Hindlimb muscle (tissue), 1 donor: ENCODE results near the gene NKX2-2. TPM values are rescaled to one million over a fixed set of nuclear protein-coding genes. Genes with fewer than 3 reads are reported as not detected.

Experiments
- DNase-seq: peaks from one replicate; pipeline ENCODE4 v3.0.0-alpha.2; 2013
- polyA plus RNA-seq: library from polyadenylated mRNA; unstranded; fragments of 120-200 nt; gene quantifications from one replicate; pipeline ENCODE4 v1.2.1, GENCODE V29; 2013; ENCODE audit not compliant: insufficient read length

The NKX2-2 gene
- polyA plus RNA-seq, 1 donor = not detected

GRCh38 chr20:21521596-21522480 lies 8.0 kb upstream of the NKX2-2 start:
- no peak for DNase-seq

DNA sequence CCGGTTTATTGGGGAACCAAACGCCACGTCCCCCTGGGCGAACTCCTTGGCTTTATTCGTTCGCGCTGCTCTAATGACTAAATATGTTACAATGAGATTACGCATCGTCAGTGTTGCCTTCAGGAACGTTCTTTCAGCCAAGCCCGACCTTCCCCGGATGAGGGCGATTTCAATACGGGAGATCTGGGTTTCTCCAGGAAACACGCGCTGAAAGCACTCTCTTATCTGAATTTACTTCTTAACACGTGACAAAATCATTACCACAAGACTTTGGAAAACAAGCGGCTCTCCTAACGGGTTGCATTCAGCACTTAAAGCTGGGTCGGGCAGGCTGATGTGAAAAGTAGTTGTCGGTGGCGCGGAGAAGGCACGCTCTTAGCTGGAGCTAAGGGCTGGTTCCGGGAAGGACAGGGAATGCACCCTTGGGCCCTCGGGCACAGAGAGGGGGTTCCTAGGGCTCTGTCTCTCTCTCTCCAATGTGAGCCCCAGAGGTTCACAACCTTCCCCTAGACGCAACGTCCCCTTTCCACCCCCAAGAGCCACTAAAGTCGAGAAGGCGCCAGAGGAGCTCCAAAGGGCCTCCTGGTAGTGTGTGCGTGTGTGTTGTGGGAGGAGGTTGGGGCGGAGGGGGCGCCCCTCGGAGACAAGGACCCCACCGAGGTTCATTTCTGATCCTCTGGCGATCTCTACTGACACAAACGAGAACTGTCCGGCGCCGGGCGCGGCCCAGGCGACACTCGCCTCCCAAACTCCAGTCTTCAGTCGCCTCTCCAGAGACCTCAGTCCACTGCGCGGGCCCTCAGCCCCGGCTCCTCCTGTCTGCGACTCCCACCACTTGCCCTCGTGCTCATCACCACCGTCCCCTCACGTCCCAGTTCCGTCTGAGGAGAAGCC lies 7.1 kb upstream of the NKX2-2 start:
- DNase-seq = no peak

DNA sequence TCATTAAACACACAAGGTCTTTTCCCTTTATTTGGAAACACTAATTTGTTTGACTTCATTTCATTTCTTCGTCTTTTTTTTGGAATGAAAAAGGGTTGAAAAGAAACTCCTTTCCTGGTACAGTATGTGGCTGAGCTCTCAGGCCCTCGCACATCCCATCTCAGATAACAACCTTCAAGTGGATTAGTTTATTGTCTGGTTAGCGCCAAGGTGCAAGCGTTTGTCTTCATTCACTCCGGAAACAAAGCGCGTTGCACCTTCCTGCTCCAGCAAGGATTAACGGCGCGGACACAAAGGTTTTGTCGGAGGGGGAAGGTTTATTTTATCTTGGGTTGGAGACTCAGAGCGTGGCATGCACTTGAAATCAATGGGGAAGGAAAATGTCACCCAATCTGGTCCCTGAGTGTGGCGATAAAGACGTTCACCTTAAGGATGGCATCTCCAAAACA lies 5.3 kb upstream of the NKX2-2 start:
- no peak for DNase-seq

DNA sequence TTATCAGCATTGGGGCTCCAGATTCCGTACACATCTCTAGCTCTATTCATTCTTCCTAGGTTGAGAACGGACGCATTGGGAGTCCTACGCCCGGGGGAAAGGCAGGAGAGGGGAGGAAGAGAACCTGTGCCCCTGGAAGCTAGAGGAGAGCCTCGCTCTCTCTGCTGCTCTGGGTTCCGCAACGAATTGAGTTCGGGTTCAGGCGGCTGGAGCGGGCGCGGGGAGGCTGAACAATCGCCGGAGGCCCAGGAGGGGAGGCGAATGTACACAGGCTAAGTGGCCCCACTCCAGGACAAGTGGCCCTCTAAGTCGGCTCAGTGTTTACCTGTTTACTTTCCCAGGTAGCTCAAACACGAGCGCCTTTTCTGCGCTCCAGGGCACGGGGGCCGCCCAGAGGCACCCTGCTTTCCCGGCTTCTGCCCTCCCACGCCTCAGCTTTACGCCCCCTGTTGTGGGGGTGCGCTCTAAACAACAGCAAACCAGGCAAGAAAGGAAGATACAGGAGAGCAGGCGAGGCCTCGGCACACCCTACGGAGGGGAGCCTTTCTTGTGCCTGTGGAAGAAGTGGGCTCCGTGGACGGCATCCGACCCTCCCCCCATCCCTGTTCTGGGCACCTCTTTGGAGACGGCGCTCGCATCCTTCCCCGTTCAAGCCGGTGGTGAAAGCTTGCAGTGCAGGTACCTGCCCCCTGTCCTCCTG lies 4.6 kb upstream of the NKX2-2 start:
- DNase-seq = no peak

GRCh38 chr20:21517566-21518277 lies 3.9 kb upstream of the NKX2-2 start:
- no peak for DNase-seq

DNA sequence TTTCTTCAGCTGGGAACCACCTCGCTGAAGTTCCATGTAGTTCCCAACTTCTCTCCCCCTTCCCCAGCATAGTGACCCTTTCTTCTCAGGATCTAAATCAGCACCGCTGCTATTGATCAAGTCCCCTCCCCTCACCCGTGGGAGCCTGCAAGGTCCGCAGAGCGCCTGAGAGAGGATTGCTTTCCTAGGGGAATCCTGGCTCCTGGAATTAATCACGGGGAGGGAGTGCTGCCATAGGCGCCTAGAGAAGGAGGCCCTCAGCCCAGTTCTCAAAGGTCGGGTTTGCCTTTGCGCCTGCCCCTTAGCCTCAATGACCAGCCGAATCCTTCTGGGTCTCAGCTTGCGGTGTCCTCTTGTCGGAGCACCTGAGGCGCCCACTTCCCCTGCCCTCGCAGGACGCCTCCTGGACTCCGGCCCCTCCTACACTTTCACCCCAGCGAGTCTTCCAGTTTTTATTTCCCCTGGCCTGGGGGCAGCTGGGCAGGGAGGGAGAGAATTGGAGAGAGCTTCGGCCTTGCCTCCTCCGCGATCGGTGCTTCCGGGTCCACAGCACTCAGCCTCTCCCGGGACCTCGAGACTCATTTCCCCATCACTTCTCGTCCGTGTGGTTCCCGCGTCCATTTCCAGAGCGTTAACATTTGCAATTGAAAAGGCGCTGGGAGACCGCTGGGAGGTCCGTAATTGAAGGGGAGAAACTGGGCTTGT lies 3.1 kb upstream of the NKX2-2 start:
- no peak for DNase-seq

GRCh38 chr20:21516180-21516567 lies 2.3 kb upstream of the NKX2-2 start:
- DNase-seq = no peak

DNA sequence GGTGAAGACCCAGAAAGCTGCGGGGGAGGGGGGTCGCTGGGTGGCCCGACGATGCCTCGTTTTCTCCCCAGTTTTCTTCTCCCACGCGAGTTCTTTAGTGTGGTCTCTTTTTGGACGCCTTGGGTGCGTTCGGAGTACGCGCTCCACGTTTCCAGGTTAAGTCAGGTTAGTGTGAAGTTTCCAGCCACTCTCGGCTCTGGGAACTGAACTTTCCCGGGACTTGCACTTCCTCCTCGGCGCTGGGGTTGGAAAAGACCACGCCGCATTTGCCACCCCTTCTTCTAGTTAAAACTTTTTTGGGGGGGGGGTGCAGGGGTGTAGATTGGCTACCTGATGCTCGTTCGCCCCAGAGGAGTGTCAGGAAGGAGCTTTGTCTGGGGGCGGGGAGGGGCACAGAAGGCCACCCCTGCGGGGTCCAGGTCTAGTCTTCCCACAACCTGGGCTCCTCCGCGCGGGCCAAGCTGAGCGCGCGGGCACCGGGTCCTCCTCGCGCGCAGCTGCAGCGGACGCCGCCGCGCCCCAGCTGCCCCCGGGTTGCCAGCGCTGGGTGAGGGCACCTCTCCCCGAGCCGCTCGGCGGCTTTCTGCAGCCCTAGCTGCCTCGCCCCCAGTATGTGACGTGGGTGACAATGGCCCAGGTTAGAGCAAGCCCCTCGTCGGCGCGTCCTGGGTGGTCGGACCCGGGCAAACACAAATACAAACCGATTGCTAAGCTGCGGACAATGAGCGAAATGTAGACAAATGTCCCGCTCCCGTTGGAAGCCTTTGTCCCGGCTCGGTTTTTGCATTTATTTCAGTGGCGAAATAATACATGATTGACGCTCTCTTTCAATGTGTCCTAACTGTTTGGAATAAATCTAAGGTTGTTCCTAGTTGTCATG lies 1.7 kb upstream of the NKX2-2 start:
- DNase-seq = no peak

GRCh38 chr20:21514553-21515251 lies 838 bp upstream of the NKX2-2 start:
- DNase-seq = no peak

DNA sequence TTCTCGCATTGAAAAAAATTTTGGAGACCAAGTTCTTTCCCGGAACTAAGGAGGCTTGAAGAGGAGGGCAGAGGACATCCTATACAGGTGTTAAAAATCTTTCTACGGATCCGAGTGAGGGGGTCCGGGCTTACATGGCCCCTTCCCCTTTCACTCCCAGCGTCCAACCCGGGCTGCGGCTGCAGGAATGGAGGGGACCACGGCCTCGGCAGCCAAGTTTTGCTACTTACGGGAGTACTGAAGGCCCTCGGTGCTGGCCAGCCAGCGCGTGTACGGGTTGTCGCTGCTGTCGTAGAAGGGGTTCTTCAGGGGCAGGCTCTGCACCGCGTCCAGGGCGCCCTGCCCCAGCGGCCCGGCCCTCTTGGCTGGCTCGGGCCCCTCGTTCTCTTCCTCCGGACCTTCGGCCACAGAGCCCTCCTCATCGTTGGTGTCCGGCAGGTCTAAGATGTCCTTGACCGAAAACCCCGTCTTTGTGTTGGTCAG lies 642 bp downstream of the NKX2-2 start:
- no peak for DNase-seq

DNA sequence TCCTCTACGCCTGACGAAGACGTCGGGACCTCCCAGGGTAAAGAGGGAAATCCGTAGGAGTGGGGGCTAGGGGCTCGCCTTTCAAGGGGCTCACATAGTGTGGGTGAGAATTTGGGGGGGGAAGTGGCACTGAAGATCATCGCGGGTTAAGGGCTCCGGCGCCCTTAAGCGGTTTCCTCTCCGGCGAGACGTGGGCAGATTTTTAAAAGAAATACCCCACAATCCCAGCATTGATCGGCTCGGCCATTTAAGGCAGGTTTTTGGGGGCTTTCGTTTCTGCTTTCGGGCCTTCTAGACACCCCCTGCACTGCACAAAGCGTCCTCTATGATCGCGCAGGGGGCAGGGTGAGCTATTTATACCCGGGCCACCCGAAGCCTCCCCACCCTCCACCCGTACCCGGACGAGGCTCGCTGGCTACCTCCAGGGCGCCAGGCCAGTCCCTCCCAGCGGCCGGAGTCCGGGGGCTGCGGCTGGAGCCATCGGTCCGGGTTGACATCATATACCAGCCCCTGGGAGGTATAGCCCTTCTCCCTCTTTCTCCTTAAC lies 1.2 kb downstream of the NKX2-2 start:
- DNase-seq = no peak

DNA sequence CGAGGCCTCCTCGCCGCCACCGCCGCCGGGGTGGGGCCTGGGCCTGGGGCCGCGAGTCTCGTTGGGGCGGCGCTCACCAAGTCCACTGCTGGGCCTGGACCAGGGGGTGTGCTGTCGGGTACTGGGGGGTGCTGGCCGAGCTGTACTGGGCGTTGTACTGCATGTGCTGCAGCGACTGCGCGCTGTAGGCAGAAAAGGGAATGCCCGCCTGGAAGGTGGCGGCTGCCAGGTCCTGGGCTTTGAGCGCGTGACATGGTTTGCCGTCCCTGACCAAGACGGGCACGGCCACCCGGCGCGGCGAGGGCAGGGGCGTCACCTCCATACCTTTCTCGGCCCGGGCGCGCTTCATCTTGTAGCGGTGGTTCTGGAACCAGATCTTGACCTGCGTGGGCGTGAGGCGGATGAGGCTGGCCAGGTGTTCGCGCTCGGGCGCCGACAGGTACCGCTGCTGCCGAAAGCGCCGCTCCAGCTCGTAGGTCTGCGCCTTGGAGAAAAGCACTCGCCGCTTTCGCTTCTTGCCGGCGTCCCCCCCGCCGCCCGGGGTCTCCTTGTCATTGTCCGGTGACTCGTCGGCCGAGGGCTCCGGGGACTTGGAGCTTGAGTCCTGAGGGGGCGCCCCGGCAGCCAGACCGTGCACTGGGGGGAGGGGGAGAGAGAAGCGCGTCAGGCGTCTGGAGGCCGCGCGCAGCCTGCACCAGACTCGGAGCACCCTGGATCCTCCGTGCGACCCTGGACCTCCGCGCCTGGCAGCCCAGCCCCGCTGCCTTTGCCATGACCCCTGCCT lies 1.8 kb downstream of the NKX2-2 start:
- no peak for DNase-seq

DNA sequence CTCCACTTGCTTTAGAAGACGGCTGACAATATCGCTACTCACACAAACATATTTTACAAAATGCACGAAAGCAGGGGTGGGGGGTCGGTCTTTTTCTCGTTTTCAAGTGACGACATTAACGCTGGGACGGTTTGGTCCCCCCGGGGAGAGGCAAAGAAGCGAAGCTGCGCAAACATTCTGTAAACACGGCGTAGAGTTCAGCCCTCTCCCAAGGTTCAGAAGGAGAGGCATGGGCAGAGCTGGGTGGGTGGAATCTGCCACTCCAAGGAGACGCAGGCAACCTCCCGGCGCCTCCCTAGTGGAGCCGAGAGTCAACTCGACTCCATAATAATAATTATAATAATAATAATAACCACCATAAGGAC lies 2.4 kb downstream of the NKX2-2 start:
- DNase-seq = no peak

DNA sequence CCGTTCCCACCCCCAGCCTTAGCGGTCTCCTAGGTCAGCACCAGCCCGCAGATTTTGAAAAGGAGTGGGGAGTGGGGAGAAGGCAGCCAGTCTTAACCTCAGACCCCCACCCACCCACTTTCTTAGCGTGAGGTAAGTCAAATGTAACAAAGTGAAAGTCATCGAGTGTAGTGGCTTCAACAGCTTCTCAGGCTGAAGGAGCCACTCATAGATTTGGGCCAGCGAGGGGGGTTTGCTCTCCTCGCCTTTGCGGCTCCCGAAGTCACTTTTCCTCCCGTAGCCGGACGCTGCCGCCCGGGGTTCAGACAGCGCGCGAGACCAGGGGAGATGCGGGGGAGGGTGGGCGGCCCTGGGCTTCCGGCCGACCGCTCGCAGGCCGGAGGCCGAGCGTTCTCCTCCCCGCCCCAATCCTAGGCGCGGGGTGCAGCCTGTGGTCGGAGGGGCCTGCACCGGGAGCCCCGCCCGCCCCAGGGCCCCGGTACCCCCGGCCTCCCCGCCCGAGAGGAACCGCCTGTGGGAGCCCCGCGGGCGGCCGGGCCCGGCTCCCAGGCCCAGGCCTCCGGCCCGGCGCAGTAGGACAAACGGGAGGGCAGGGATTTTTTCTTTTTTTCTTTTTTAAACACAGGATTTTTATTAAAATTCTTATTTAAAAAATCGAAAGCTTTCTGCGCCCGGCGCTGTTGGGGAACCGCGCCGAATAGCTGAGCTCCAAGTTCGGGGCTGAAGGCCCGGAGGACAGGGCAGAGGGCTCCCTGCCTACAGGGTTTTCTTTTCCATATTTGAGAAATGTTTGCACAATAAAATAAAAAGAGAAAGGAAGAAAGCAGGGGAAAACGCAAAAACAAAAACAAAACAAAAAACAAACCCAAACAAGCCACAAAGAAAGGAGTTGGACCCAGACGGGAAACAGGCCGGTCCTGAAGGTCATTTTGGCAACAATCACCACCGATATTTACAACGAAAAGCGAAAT lies 3.2 kb downstream of the NKX2-2 start:
- no peak for DNase-seq

DNA sequence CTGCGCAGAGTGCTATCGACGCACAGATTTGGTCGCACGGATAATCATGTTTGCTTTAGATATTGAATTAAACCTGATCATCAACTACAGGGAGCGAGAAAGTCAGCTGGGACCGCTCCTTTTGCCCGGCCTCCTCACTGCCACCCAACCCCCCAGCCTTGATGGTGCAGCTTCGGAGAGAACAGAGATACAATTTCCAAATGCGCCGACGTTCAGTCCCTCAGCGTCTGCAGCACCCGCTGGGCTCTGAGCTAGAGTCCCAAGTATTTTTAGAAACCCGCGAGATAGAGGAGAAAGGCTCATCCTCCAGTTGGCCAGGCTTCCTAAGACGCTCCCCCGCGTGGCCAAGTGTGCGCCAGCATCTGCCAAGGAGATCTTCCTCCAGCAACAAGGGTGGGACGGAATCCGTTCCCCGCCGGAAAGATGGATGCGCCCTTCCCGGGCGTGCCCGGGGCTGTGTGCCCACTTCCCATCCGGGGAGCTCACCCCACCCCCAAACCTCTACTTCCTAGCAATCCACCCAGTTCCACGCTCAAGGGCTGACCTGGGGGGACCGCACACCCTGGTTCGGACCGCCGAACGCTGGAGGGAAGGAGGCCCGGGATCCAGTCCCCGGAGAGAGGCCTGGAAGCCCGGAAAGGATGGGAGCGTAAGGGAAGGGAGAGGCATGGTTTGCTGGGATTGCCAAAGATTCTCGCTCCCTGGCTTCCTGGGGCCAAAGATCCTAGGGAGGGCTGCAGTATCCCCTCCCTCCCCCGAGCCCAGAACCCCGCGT lies 4.1 kb downstream of the NKX2-2 start:
- DNase-seq = no peak

- DNase-seq = no peak
These were observed 4.7 kb downstream of the NKX2-2 start for GRCh38 chr20:21509079-21509596.
